Neural progenitor cell (in vitro differentiated cells): ENCODE measurements around the gene BIK. TPM values are rescaled to one million over a fixed set of nuclear protein-coding genes. Genes with fewer than 3 reads are reported as not detected.
A peak's percentile ranks its signal among the peaks of the same experiment; 100 is the strongest.

Experiments used
- DNase-seq: peaks from one replicate; pipeline ENCODE4 v3.0.0-alpha.2; 2016; ENCODE audit warnings: low spot score
- H2AFZ ChIP-seq: fragments of 200-600 bp; sonication (generic); replicated peaks from 2 replicates; pipeline ENCODE4 v1.6.1; 2016; ENCODE audit warnings: antibody characterized with exemption
- H3F3A ChIP-seq: fragments of 200-600 bp; sonication (generic); 2 replicates; pipeline ENCODE4 v1.6.1; 2016; ENCODE audit warnings: antibody characterized with exemption, low read depth
- H3K27ac ChIP-seq: fragments of 200-600 bp; sonication (generic); 2 replicates; pipeline ENCODE4 v1.5.1; 2016; ENCODE audit warnings: mild to moderate bottlenecking
- H3K27me3 ChIP-seq: fragments of 200-600 bp; sonication (generic); 2 replicates; pipeline ENCODE4 v1.6.1; 2016; ENCODE audit warnings: mild to moderate bottlenecking, moderate library complexity
- H3K36me3 ChIP-seq: fragments of 200-600 bp; sonication (generic); 2 replicates; pipeline ENCODE4 v1.5.1; 2016
- H3K4me1 ChIP-seq: fragments of 200-600 bp; sonication (generic); 2 replicates; pipeline ENCODE4 v1.6.1; 2016; ENCODE audit warnings: mixed run types
- H3K4me2 ChIP-seq: fragments of 200-600 bp; sonication (generic); 2 replicates; pipeline ENCODE4 v1.6.1; 2016
- H3K4me3 ChIP-seq: fragments of 200-600 bp; sonication (generic); 2 replicates; pipeline ENCODE4 v1.5.1; 2016
- H3K79me2 ChIP-seq: fragments of 200-600 bp; sonication (generic); 2 replicates; pipeline ENCODE4 v1.6.1; 2016; ENCODE audit warnings: low read depth
- H3K9ac ChIP-seq: fragments of 200-600 bp; sonication (generic); 2 replicates; pipeline ENCODE4 v1.6.1; 2016
- H3K9me3 ChIP-seq: fragments of 200-600 bp; sonication (generic); 2 replicates; pipeline ENCODE4 v1.5.1; 2016; ENCODE audit warnings: low read depth
- H4K20me1 ChIP-seq: fragments of 200-600 bp; sonication (generic); 2 replicates; pipeline ENCODE4 v1.6.1; 2016; ENCODE audit warnings: low read depth
- H3K27ac Mint-ChIP-seq: 3 replicates; pipeline ENCODE4 v1.8.0; 2021; ENCODE audit warnings: mixed read lengths
- H3K27me3 Mint-ChIP-seq: 2 replicates; pipeline ENCODE4 v1.8.0; 2022; ENCODE audit warnings: low read depth, mild to moderate bottlenecking, inconsistent platforms, moderate library complexity, mixed read lengths; ENCODE audit not compliant: insufficient read depth
- H3K36me3 Mint-ChIP-seq: 3 replicates; pipeline ENCODE4 v1.8.0; 2021; ENCODE audit warnings: mixed read lengths
- H3K4me1 Mint-ChIP-seq: 3 replicates; pipeline ENCODE4 v1.8.0; 2021; ENCODE audit warnings: mixed read lengths
- H3K4me3 Mint-ChIP-seq: 3 replicates; pipeline ENCODE4 v1.8.0; 2021; ENCODE audit warnings: mild to moderate bottlenecking, moderate library complexity, mixed read lengths
- H3K9me3 Mint-ChIP-seq: 3 replicates; pipeline ENCODE4 v1.8.0; 2020; ENCODE audit warnings: mixed read lengths
- CTCF ChIP-seq: fragments of 200-600 bp; sonication (generic); IDR thresholded peaks from 2 replicates; pipeline ENCODE4 v1.5.1; 2017; ENCODE audit warnings: antibody characterized with exemption, mild to moderate bottlenecking
- EZH2 ChIP-seq: fragments of 200-600 bp; sonication (generic); IDR thresholded peaks from 2 replicates; pipeline ENCODE4 v1.6.1; 2017; ENCODE audit warnings: antibody characterized with exemption, mild to moderate bottlenecking, moderate library complexity
- EZH2phosphoT487 ChIP-seq: fragments of 200-600 bp; sonication (generic); IDR thresholded peaks from 2 replicates; pipeline ENCODE4 v1.6.1; 2017; ENCODE audit warnings: antibody characterized with exemption
- total RNA-seq: library from RNA; depleted of rRNA; stranded (reverse); fragments of >200 nt; gene quantifications from 2 replicates; pipeline ENCODE4 v1.2.3, GENCODE V29; 2015; ENCODE audit warnings: low replicate concordance

The BIK gene
- total RNA-seq, 1 donor from 2014 or later, result 2.2 TPM

- H3K27me3 Mint-ChIP-seq, result peaks cover 19% of the 10 kb centered on the region
- Histone ChIP-seq H3F3A (peaks cover 25% of the 10 kb centered on the region), H3K4me3 (no peak overlapping the region), H3K79me2 (no peaks in the 10 kb centered on the region), H3K4me2 (no peak overlapping the region), H3K27ac (no peak overlapping the region), H4K20me1 (peaks cover 9% of the 10 kb centered on the region), H2AFZ (no peak overlapping the region), H3K9ac (no peak overlapping the region), H3K4me1 (peaks cover 20% of the 10 kb centered on the region), H3K27me3 (peaks cover 35% of the 10 kb centered on the region), H3K36me3 (no peaks in the 10 kb centered on the region), H3K9me3 (no peaks in the 10 kb centered on the region)
- H3K27ac Mint-ChIP-seq, result no peak overlapping the region
- H3K36me3 Mint-ChIP-seq, result no peaks in the 10 kb centered on the region
- H3K9me3 Mint-ChIP-seq, result no peaks in the 10 kb centered on the region
- TF ChIP-seq CTCF, result no peak
- no peak for TF ChIP-seq EZH2phosphoT487
- no peak for TF ChIP-seq EZH2
- peaks cover 25% of the 10 kb centered on the region for H3K4me1 Mint-ChIP-seq
- no peak overlapping the region for H3K4me3 Mint-ChIP-seq
- DNase-seq, result peak; percentile 27
These were observed 4.2 kb upstream of the BIK start for GRCh38 chr22:43106302-43106701.

GRCh38 chr22:43109511-43109910, 1.0 kb upstream of the BIK start:
- Mint-ChIP-seq H3K27ac (no peak overlapping the region), H3K9me3 (no peaks in the 10 kb centered on the region), H3K4me1 (peaks cover 19% of the 10 kb centered on the region), H3K4me3 (peak overlapping the region; percentile 67), H3K27me3 (peaks cover 41% of the 10 kb centered on the region), H3K36me3 (no peaks in the 10 kb centered on the region)
- Histone ChIP-seq H3K4me1 (peaks cover 16% of the 10 kb centered on the region), H3K4me2 (peak overlapping the region; percentile 91), H3K27me3 (peaks cover 67% of the 10 kb centered on the region), H3K9me3 (no peaks in the 10 kb centered on the region), H3K9ac (no peak overlapping the region), H4K20me1 (peaks cover 22% of the 10 kb centered on the region), H3K36me3 (no peaks in the 10 kb centered on the region), H3K27ac (no peak overlapping the region), H2AFZ (no peak overlapping the region), H3K4me3 (peak overlapping the region; percentile 57), H3K79me2 (no peaks in the 10 kb centered on the region), H3F3A (peaks cover 32% of the 10 kb centered on the region)
- no peak for TF ChIP-seq CTCF
- TF ChIP-seq EZH2, result no peak
- no peak for TF ChIP-seq EZH2phosphoT487
- DNase-seq, result no peak

GRCh38 chr22:43109921-43110443, 568 bp upstream of the BIK start:
- Mint-ChIP-seq H3K27ac (no peak overlapping the region), H3K4me1 (peaks cover 19% of the 10 kb centered on the region), H3K27me3 (peaks cover 42% of the 10 kb centered on the region), H3K36me3 (no peaks in the 10 kb centered on the region), H3K9me3 (no peaks in the 10 kb centered on the region), H3K4me3 (peak overlapping the region; percentile 84)
- Histone ChIP-seq H3K9ac (no peak overlapping the region), H3K4me1 (peaks cover 16% of the 10 kb centered on the region), H3F3A (peaks cover 36% of the 10 kb centered on the region), H3K4me2 (peak overlapping the region; percentile 91), H2AFZ (peak overlapping the region; percentile 76), H3K27ac (no peak overlapping the region), H3K4me3 (peak overlapping the region; percentile 57), H3K9me3 (no peaks in the 10 kb centered on the region), H3K27me3 (peaks cover 71% of the 10 kb centered on the region), H4K20me1 (peaks cover 22% of the 10 kb centered on the region), H3K79me2 (no peaks in the 10 kb centered on the region), H3K36me3 (no peaks in the 10 kb centered on the region)
- DNase-seq, result peak; percentile 64
- peak; percentile 50 for TF ChIP-seq EZH2phosphoT487
- no peak for TF ChIP-seq CTCF
- TF ChIP-seq EZH2, result peak; percentile 21
